Brain microvascular endothelial cell (primary cell): Measurements from ENCODE around the gene AKAP8L.
"Not testable (repeated sequence)": the region's sequence is repeated elsewhere in the genome, so short reads cannot be mapped to it uniquely, and the experiment has no call there.

Experiments used
- DNase-seq: peaks from one replicate; pipeline ENCODE4 v3.0.0-alpha.2; 2020
- H3K27ac ChIP-seq: fragments of 250-450 bp; sonication (Bioruptor Pico); 2 replicates; pipeline ENCODE4 v1.5.1; 2020; ENCODE audit warnings: mild to moderate bottlenecking, moderate library complexity
- H3K27me3 ChIP-seq: fragments of 250-450 bp; sonication (Bioruptor Pico); replicated peaks from 2 replicates; pipeline ENCODE4 v1.5.1; 2020; ENCODE audit warnings: mild to moderate bottlenecking
- H3K36me3 ChIP-seq: fragments of 250-450 bp; sonication (Bioruptor Pico); replicated peaks from 2 replicates; pipeline ENCODE4 v1.5.1; 2020; ENCODE audit warnings: mild to moderate bottlenecking
- H3K4me3 ChIP-seq: 2 replicates; pipeline ENCODE4 v1.5.1; 2011; ENCODE audit warnings: low read depth, mild to moderate bottlenecking, control low read depth, low read length, moderate library complexity
- in situ Hi-C: cut with HindIII; loops from 2 replicates; pipeline ENCODE4 v1.10.0; 2017; ENCODE audit warnings: low sequenced_read_pairs, low pct_ligation_motif_present
- TF ChIP-seq, protein P1 (sequence below): IDR thresholded peaks from 2 replicates; pipeline ENCODE4 v1.5.1; 2011; ENCODE audit warnings: low read depth, mild to moderate bottlenecking, moderate library complexity, low read length, control low read depth, inconsistent platforms; ENCODE audit errors: missing control alignments

Gene AKAP8L

GRCh38 chr19:15337202-15337601 lies 81.6 kb downstream of the AKAP8L start:
- peak; percentile 42 for DNase-seq
- Histone ChIP-seq H3K36me3 (peaks cover 2% of the 10 kb centered on the region), H3K27ac (peak overlapping the region; percentile 68), H3K4me3 (no peak overlapping the region), H3K27me3 (no peaks in the 10 kb centered on the region)
- TF ChIP-seq, protein P1, sequence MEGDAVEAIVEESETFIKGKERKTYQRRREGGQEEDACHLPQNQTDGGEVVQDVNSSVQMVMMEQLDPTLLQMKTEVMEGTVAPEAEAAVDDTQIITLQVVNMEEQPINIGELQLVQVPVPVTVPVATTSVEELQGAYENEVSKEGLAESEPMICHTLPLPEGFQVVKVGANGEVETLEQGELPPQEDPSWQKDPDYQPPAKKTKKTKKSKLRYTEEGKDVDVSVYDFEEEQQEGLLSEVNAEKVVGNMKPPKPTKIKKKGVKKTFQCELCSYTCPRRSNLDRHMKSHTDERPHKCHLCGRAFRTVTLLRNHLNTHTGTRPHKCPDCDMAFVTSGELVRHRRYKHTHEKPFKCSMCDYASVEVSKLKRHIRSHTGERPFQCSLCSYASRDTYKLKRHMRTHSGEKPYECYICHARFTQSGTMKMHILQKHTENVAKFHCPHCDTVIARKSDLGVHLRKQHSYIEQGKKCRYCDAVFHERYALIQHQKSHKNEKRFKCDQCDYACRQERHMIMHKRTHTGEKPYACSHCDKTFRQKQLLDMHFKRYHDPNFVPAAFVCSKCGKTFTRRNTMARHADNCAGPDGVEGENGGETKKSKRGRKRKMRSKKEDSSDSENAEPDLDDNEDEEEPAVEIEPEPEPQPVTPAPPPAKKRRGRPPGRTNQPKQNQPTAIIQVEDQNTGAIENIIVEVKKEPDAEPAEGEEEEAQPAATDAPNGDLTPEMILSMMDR = no peak
- in situ Hi-C loops = no loop called here

DNA sequence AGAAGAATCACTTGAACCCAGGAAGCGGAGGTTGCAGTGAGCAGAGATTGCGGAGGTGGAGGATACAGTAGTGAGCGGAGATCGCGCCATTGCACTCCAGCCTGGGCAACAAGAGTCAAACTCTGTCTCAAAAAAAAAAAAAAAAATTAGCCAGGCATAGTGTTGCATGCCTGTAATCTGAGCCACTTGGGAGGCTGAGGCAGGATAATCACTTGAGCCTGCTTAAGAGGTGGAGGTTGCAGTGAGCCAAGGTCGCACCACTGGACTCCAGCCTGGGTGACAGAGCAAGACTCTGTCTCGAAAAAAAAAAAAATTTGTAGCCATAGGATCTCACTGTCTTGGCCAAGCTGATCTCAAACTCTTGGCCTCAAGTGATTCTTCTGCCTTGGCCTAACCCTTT lies 82.8 kb downstream of the AKAP8L start:
- H3K27me3 ChIP-seq, in situ Hi-C loops, DNase-seq: not testable (repeated sequence)

GRCh38 chr19:15332311-15332996 lies 86.3 kb downstream of the AKAP8L start, which contains the start of gene BRD4:
TSS of gene BRD4 (minus strand) at chr19:15332539. CDS start at chr19:15273099, 59,440 bp downstream.
- Histone ChIP-seq H3K27me3 (no peaks in the 10 kb centered on the region), H3K27ac (peak within 1 kb of the TSS; percentile 91), H3K36me3 (no peaks in the 10 kb centered on the region), H3K4me3 (peak within 1 kb of the TSS; percentile 88)
- DNase-seq = no peak
- in situ Hi-C loops = no loop called here
- TF ChIP-seq, protein P1 = no peak

More for the DNA sequence above, 82.8 kb downstream of the AKAP8L start:
- not testable (repeated sequence) for H3K36me3 ChIP-seq, H3K4me3 ChIP-seq, H3K27ac ChIP-seq

DNA sequence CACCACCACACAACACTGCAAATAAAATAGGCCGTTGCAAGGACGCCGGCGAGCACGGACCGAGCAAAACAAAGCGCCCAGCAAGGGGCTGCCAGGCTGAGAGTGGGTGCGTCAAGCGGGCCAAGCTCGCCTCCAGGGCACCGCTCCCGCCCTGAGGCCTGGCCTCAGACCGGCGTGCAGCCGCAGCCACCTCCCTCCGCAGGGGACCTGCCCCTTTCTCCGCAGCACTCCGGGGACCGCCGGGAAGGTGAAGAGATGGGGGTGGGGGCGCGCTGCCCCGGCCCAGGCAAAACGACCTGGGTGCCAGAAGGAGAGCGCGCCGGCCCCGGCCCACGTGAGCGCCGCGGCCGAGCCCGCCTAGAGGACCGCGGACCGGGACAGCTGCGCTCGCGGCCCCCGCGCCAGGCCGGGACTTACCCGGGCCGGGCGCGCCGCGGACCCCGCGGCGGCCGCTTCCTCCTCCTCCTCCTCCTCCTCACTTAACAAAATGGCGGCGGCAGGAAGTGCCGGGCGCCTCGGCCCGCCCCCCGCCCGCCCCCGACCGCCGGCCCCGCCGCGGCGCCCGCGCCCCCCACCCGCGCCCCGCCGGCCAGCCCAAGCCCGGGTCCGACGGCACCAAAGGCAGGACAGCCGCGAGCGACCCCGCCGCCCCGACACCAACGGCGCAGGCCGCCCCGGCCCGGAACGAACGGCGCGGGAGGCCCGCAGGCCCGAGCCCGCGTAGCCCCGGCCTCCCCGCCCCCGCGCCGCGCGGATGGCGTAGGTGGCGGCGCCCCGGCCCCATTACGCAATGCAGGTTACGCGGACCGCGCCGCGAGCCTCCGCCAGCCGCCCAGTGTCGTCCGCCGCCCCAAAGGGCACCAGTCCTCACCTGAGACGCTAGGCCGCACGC lies 87.1 kb downstream of the AKAP8L start:
- DNase-seq = no peak
- Histone ChIP-seq H3K27ac (peak overlapping the region; percentile 91), H3K27me3 (no peaks in the 10 kb centered on the region), H3K4me3 (peak overlapping the region; percentile 88), H3K36me3 (no peaks in the 10 kb centered on the region)
- TF ChIP-seq, protein P1 = no peak
- in situ Hi-C loops = no loop called here

DNA sequence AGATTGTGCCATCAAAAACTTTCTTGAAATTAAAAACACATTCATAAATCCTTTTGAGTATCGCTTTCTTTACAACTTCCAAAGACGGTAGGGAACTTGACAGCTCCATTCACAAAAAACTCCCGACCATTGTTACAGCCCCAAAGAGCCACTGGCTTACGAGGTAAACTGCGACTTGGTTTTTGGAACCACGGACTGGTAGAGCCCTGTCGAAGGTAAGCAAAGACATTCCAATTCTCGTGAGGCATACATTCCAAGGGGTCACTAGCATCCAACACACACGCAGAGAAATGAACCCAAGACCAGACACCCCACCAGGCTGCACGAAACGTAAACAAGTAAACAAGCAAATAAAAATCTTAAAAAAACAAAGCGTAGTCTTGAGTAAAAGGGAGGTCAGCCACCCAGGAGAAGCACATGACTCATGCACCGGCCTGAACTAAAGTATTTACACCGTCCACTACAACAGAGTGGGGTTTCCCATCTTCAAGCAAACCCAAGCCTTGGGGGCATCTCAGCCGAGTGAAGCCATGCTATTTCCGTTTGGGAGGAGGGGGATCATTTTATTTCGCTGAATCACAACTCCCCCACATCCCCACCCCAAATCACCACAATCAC lies 87.9 kb downstream of the AKAP8L start:
- in situ Hi-C loops = no loop called here
- peak; percentile 69 for DNase-seq
- peak overlapping the region; percentile 88 for H3K4me3 ChIP-seq
- TF ChIP-seq, protein P1 = no peak
- H3K36me3 ChIP-seq = no peaks in the 10 kb centered on the region
- H3K27me3 ChIP-seq = no peaks in the 10 kb centered on the region
- peak overlapping the region; percentile 91 for H3K27ac ChIP-seq
